IMR-90 (cell line): ENCODE measurements around the gene CLTRN. TPM values are rescaled to one million over a fixed set of nuclear protein-coding genes. Genes with fewer than 3 reads are reported as not detected.

Experiments
- ATAC-seq: fragments of 200-7000 bp; cut with Tn5 transposase; 2 replicates; pipeline ENCODE4 v1.9.1; 2020; ENCODE audit warnings: low read depth, mild to moderate bottlenecking, moderate library complexity
- BruUV-seq: library from RNA; stranded (reverse); fragments of 400-500 nt; replicated peaks from 2 replicates; lab custom pipeline; 2021; lab: Mats Ljungman, UMichigan
- CTCF ChIA-PET: fragments of 300-600 bp; formaldehyde crosslinking; extraction: SDS; loops from one replicate; lab custom pipeline; 2021; ENCODE audit warnings: antibody characterized with exemption; lab: Yijun Ruan, JAX
- POLR2A ChIA-PET: fragments of 300-600 bp; sonication (Branson Sonifier 250); formaldehyde crosslinking; loops from one replicate; lab custom pipeline; 2022; ENCODE audit warnings: antibody characterized with exemption; ENCODE audit not compliant: unreplicated experiment; lab: Charles Lee
- DNase-seq: peaks from one replicate; pipeline ENCODE4 v3.0.0; 2013
- H2AFZ ChIP-seq: replicated peaks from 2 replicates; pipeline ENCODE3; 2013; ENCODE audit warnings: low read length, mild to moderate bottlenecking; ENCODE audit not compliant: poor library complexity
- H2AK5ac ChIP-seq: 2 replicates; pipeline ENCODE4 v1.6.1; 2013; ENCODE audit warnings: low read depth, low read length, inconsistent platforms
- H2AK9ac ChIP-seq: replicated peaks from 2 replicates; pipeline ENCODE3; 2013; ENCODE audit warnings: mild to moderate bottlenecking, low read depth, low read length, moderate library complexity; ENCODE audit not compliant: poor library complexity
- H2BK120ac ChIP-seq: 2 replicates; pipeline ENCODE4 v1.6.1; 2013; ENCODE audit warnings: low read depth, low read length, inconsistent platforms
- H2BK15ac ChIP-seq: 3 replicates; pipeline ENCODE4 v1.6.1; 2013; ENCODE audit warnings: low read depth, low read length, inconsistent platforms
- H2BK20ac ChIP-seq: 2 replicates; pipeline ENCODE4 v1.6.1; 2013; ENCODE audit warnings: low read depth, mild to moderate bottlenecking, inconsistent platforms, low read length, moderate library complexity
- H2BK5ac ChIP-seq: 2 replicates; pipeline ENCODE4 v1.6.1; 2013; ENCODE audit warnings: mild to moderate bottlenecking, low read depth, low read length, inconsistent platforms; ENCODE audit not compliant: poor library complexity, severe bottlenecking
- H3K14ac ChIP-seq: replicated peaks from 2 replicates; pipeline ENCODE4 v1.6.1; 2013; ENCODE audit warnings: low read depth, low read length, inconsistent platforms
- H3K18ac ChIP-seq: 2 replicates; pipeline ENCODE4 v1.6.1; 2013; ENCODE audit warnings: low read depth, low read length, control low read depth
- H3K23ac ChIP-seq: 2 replicates; pipeline ENCODE4 v1.6.1; 2013; ENCODE audit warnings: low read depth, low read length, inconsistent platforms
- H3K27ac ChIP-seq: 2 replicates; pipeline ENCODE4 v1.5.1; 2013; ENCODE audit warnings: mild to moderate bottlenecking, control low read depth, low read length; ENCODE audit not compliant: insufficient read depth
- H3K27me3 ChIP-seq: 2 replicates; pipeline ENCODE4 v1.6.1; 2013; ENCODE audit warnings: low read length; ENCODE audit not compliant: control insufficient read depth, insufficient read depth
- H3K36me3 ChIP-seq: 2 replicates; pipeline ENCODE4 v1.6.1; 2013; ENCODE audit warnings: low read length, mixed read lengths; ENCODE audit not compliant: control insufficient read depth, insufficient read depth
- H3K4ac ChIP-seq: 2 replicates; pipeline ENCODE4 v1.6.1; 2013; ENCODE audit warnings: low read depth, low read length, inconsistent platforms
- H3K4me1 ChIP-seq: 2 replicates; pipeline ENCODE4 v1.6.1; 2013; ENCODE audit warnings: low read length, mixed read lengths; ENCODE audit not compliant: control insufficient read depth, insufficient read depth
- H3K4me2 ChIP-seq: 2 replicates; pipeline ENCODE4 v1.6.1; 2013; ENCODE audit warnings: low read depth, mild to moderate bottlenecking, control low read depth, low read length, moderate library complexity
- H3K4me3 ChIP-seq: 2 replicates; pipeline ENCODE4 v1.5.1; 2013; ENCODE audit warnings: low read depth, mild to moderate bottlenecking, control low read depth, low read length, moderate library complexity; ENCODE audit not compliant: insufficient read depth
- H3K56ac ChIP-seq: 2 replicates; pipeline ENCODE4 v1.6.1; 2013; ENCODE audit warnings: low read length, inconsistent platforms; ENCODE audit not compliant: insufficient read depth; ENCODE audit errors: extremely low read depth
- H3K79me1 ChIP-seq, 2 experiments: 2 replicates each; pipeline ENCODE4 v1.6.1; 2013; ENCODE audit warnings: low read length in 2 of 2, inconsistent platforms in 1 of 2, low read depth in 1 of 2
- H3K9ac ChIP-seq: 2 replicates; pipeline ENCODE4 v1.6.1; 2013; ENCODE audit warnings: low read depth, low read length, control low read depth
- H3K9me1 ChIP-seq: 2 replicates; pipeline ENCODE4 v1.6.1; 2013; ENCODE audit warnings: low read length, inconsistent platforms; ENCODE audit not compliant: insufficient read depth
- H3K9me3 ChIP-seq: 2 replicates; pipeline ENCODE4 v1.6.1; 2013; ENCODE audit warnings: low read length; ENCODE audit not compliant: control insufficient read depth, insufficient read depth
- H4K20me1 ChIP-seq: 2 replicates; pipeline ENCODE4 v1.6.1; 2013; ENCODE audit warnings: low read length, inconsistent platforms; ENCODE audit not compliant: insufficient read depth
- H4K5ac ChIP-seq: 2 replicates; pipeline ENCODE4 v1.6.1; 2013; ENCODE audit warnings: mild to moderate bottlenecking, low read depth, low read length, control low read depth
- H4K8ac ChIP-seq, 2 experiments: 2 replicates each; pipeline ENCODE4 v1.6.1; 2013; ENCODE audit warnings: low read depth in 2 of 2, low read length in 2 of 2, control low read depth in 1 of 2, inconsistent platforms in 1 of 2
- H4K91ac ChIP-seq: 2 replicates; pipeline ENCODE4 v1.6.1; 2013; ENCODE audit warnings: low read depth, low read length, inconsistent platforms; ENCODE audit not compliant: insufficient read depth
- CEBPB ChIP-seq: IDR thresholded peaks from 2 replicates; pipeline ENCODE4 v1.6.1; 2012; ENCODE audit warnings: low read depth, low read length, improper control_type of control experiment
- CTCF ChIP-seq: conservative IDR thresholded peaks from 2 replicates; pipeline ENCODE4 v1.5.1; 2012; ENCODE audit warnings: mild to moderate bottlenecking, low read depth, low read length, improper control_type of control experiment
- POLR2A ChIP-seq: IDR thresholded peaks from 2 replicates; pipeline ENCODE4 v1.6.1; 2012; ENCODE audit warnings: mild to moderate bottlenecking, low read depth, low read length
- WGBS, 2 experiments: methylation state at CpG; one replicate each; pipeline versions ENCODE4 v1.1.5 to v1.1.7; 2013; ENCODE audit warnings: missing lambda C conversion rate in 2 of 2; ENCODE audit not compliant: insufficient read length in 1 of 2; ENCODE audit errors: extremely low coverage in 2 of 2; 5-methylcytosine and 5-hydroxymethylcytosine counted together
- dilution Hi-C: fragments of 300-500 bp; cut with HindIII; formaldehyde crosslinking; loops from one replicate; pipeline ENCODE4 v1.14.3; 2018; ENCODE audit warnings: low sequenced_read_pairs; ENCODE audit not compliant: unreplicated experiment
- in situ Hi-C: fragments of 300-500 bp; cut with MboI; formaldehyde crosslinking; loops from 3 replicates; pipeline ENCODE4 v1.14.3; 2019; ENCODE audit warnings: low sequenced_read_pairs, inconsistent platforms, mixed read lengths
- intact Hi-C: fragments of 100-400 bp; cut with micrococcal nuclease; formaldehyde crosslinking; loops from 2 replicates; pipeline ENCODE4 v1.10.0; 2022
- polyA plus RNA-seq, 3 experiments: library from polyadenylated mRNA; depleted of rRNA; stranded (reverse); fragments of >200 nt; gene quantifications; 2 replicates each; pipeline ENCODE4 v1.2.3, GENCODE V29; 2012; ENCODE audit warnings: low replicate concordance in 1 of 3
- total RNA-seq: library from RNA; depleted of rRNA; stranded (reverse); fragments of >200 nt; gene quantifications from 2 replicates; pipeline ENCODE4 v1.2.3, GENCODE V29; 2012
- TF ChIP-seq, protein P1 (sequence below): fragments of 150-350 bp; IDR thresholded peaks from 2 replicates; pipeline ENCODE4 v1.6.1; 2016; ENCODE audit warnings: low read depth, mild to moderate bottlenecking, low read length, moderate library complexity, borderline replicate concordance

The CLTRN gene
- total and polyA plus RNA-seq, 2 of the 4 experiments (the other 2 are of a cell fraction): under 0.01 to 0.17 TPM

DNA sequence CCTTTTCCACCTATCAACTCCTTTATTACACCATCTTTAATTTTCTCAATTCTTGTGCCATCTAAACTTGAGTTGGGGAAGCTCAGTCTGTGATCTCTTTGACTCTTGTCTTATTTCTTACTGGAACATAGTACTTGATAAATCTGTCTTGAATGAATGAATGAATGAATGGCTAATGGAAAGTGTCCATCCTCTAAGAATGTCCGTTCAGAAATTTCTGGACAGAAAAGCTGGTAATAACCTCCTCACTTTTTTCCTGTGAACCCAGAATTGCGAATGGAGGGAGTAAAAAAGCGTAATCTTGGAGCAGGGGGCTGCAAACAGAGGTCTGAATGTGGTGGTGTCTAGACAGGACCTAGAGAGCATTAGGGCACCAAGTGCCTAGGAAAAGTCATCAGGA, 9.4 kb upstream of the CLTRN start:
- Histone ChIP-seq H3K56ac (no peak overlapping the region), H3K23ac (peak overlapping the region; percentile 44; the same call in 1 of the 2 replicates), H3K27ac (no peak overlapping the region), H2BK20ac (no peak overlapping the region), H4K5ac (peak overlapping the region; percentile 43; the same call in 1 of the 2 replicates), H3K14ac (no peak overlapping the region), H3K4me1 (0 out of 2 replicates have a peak, but pooled peaks cover 1% of the 10 kb centered on the region), H3K79me1 (peaks cover 0 to 33% of the 10 kb centered on the region in 2 experiments; a peak in 3 of 4 replicates), H4K8ac (peak overlapping the region; percentile 74 to 78), H2AFZ (peak overlapping the region; percentile 100), H3K4me2 (peak overlapping the region; percentile 68), H2AK9ac (no peak overlapping the region), H2AK5ac (no peak overlapping the region), H3K9me3 (no peaks in the 10 kb centered on the region), H3K9me1 (peaks cover 4% of the 10 kb centered on the region; the same call in 1 of the 2 replicates), H2BK5ac (no peak overlapping the region), H3K27me3 (no peaks in the 10 kb centered on the region), H3K36me3 (no peaks in the 10 kb centered on the region), H3K4ac (peak overlapping the region; percentile 53), H4K20me1 (0 out of 2 replicates have a peak, but pooled peaks cover 8% of the 10 kb centered on the region), H2BK120ac (no peak overlapping the region), H4K91ac (0 out of 2 replicates have a peak overlapping the region, but pooled peaks have one; percentile 35), H2BK15ac (no peak overlapping the region), H3K4me3 (peak overlapping the region; percentile 74), H3K9ac (peak overlapping the region; percentile 96), H3K18ac (no peak overlapping the region)
- POLR2A ChIA-PET: no interaction called here
- TF ChIP-seq POLR2A (no peak), CEBPB (no peak), CTCF (no peak)
- TF ChIP-seq, protein P1, sequence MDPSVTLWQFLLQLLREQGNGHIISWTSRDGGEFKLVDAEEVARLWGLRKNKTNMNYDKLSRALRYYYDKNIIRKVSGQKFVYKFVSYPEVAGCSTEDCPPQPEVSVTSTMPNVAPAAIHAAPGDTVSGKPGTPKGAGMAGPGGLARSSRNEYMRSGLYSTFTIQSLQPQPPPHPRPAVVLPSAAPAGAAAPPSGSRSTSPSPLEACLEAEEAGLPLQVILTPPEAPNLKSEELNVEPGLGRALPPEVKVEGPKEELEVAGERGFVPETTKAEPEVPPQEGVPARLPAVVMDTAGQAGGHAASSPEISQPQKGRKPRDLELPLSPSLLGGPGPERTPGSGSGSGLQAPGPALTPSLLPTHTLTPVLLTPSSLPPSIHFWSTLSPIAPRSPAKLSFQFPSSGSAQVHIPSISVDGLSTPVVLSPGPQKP: no peak
- DNase-seq (no peak), ATAC-seq (no peak)
- CTCF ChIA-PET: no interaction called here
- WGBS, 2 experiments: no CpG with 5 or more reads among the region's 3 CpGs
- BruUV-seq: no TSS peak
- intact Hi-C loops: loop anchor here (10.0 kb wide), 3 partner anchors 179 to 329 kb away; partner anchors contain the start of genes AP1S2 and PIR
- dilution Hi-C loops: no loop called here
- in situ Hi-C loops: no loop called here
